Mammary epithelial cell (primary cell): ENCODE measurements around the gene CCR8.

Source experiments
- EZH2 ChIP-seq: IDR thresholded peaks from 2 replicates; pipeline ENCODE4 v1.6.1; 2012; ENCODE audit warnings: low read length, inconsistent platforms, borderline replicate concordance
- TF ChIP-seq, protein P1 (sequence below), 2 donors: IDR thresholded peaks in 1 of 2; conservative IDR thresholded peaks in 1 of 2; 2 replicates each; pipeline ENCODE4 v1.5.1; 2011 to 2012; ENCODE audit warnings: inconsistent platforms in 2 of 2, low read length in 2 of 2, mild to moderate bottlenecking in 2 of 2, control low read depth in 1 of 2, low read depth in 1 of 2; ENCODE audit not compliant: insufficient read depth in 1 of 2; ENCODE audit errors: extremely low read depth in 1 of 2

GRCh38 chr3:39362192-39362591 is 32.7 kb downstream of the CCR8 start:
- TF ChIP-seq, protein P1, sequence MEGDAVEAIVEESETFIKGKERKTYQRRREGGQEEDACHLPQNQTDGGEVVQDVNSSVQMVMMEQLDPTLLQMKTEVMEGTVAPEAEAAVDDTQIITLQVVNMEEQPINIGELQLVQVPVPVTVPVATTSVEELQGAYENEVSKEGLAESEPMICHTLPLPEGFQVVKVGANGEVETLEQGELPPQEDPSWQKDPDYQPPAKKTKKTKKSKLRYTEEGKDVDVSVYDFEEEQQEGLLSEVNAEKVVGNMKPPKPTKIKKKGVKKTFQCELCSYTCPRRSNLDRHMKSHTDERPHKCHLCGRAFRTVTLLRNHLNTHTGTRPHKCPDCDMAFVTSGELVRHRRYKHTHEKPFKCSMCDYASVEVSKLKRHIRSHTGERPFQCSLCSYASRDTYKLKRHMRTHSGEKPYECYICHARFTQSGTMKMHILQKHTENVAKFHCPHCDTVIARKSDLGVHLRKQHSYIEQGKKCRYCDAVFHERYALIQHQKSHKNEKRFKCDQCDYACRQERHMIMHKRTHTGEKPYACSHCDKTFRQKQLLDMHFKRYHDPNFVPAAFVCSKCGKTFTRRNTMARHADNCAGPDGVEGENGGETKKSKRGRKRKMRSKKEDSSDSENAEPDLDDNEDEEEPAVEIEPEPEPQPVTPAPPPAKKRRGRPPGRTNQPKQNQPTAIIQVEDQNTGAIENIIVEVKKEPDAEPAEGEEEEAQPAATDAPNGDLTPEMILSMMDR (conservative IDR thresholded peaks at IDR 0.05 in 1 of 2, IDR thresholded peaks at IDR 0.05 in 1 of 2; ENCODE audit: extremely low read depth in 1 of 2, insufficient read depth in 1 of 2, low read depth in 1 of 2, low read length in 2 of 2): no peak
- TF ChIP-seq EZH2: no peak
